ENCODE measurements around the gene EYA4.

Gene EYA4

GRCh38 chr6:133505681-133506080, 264.5 kb downstream of the EYA4 start:
- no peak for DNase-seq (ENCODE audit: low read depth, low spot score)
- no peak for TF ChIP-seq ZNF274 (IDR thresholded peaks at IDR 0.05; ENCODE audit: low read depth, low read length)
- no peak for TF ChIP-seq YY1 (IDR thresholded peaks at IDR 0.05; ENCODE audit: insufficient read depth, insufficient read length)
- no peak for TF ChIP-seq SUZ12 (IDR thresholded peaks at IDR 0.05; ENCODE audit: extremely low read depth, insufficient read depth, insufficient read length)
- no peak overlapping the region for H3K4me3 ChIP-seq (ENCODE audit: insufficient read length, low read depth)
- H3K9me3 ChIP-seq (ENCODE audit: insufficient read depth, low read length), result no peaks in the 10 kb centered on the region
- no peaks in the 10 kb centered on the region for H3K27me3 ChIP-seq (ENCODE audit: insufficient read depth, insufficient read length)
- no peak overlapping the region for H3K9ac ChIP-seq (ENCODE audit: insufficient read length, low read depth)
- H3K36me3 ChIP-seq (ENCODE audit: insufficient read depth, insufficient read length, low read length), result no peaks in the 10 kb centered on the region
- no peaks in the 10 kb centered on the region for H3K4me1 ChIP-seq (ENCODE audit: insufficient read depth, insufficient read length)

DNA sequence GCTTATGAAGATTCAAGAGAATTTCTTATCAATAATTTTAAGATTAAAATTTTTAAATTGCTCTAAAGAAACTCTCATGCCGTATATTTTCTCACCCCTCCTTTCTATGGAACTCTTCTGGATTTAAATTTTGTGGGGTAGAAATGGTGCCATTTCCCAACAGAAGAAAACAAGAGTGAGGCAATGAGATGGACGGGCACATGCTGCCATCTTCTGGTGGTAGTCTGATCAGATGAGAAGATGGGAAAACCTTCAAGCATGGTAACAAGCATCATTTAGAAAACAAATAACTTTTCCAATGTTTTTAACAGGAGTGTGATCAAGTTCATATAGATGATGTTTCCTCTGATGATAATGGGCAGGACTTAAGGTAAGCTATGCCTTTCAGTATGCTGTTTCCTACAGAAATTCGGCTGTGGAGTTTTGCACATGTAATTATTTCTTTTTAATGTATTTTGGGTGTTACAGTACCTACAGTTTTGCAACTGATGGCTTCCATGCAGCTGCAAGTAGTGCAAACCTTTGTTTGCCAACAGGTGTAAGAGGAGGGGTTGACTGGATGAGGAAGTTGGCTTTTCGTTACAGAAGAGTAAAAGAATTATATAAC, 271.4 kb downstream of the EYA4 start:
- TF ChIP-seq SUZ12 (IDR thresholded peaks at IDR 0.05; ENCODE audit: extremely low read depth, insufficient read depth, insufficient read length) (no peak), ZNF274 (IDR thresholded peaks at IDR 0.05; ENCODE audit: low read depth, low read length) (no peak), YY1 (IDR thresholded peaks at IDR 0.05; ENCODE audit: insufficient read depth, insufficient read length) (no peak)
- Histone ChIP-seq H3K9me3 (ENCODE audit: insufficient read depth, low read length) (no peaks in the 10 kb centered on the region), H3K36me3 (ENCODE audit: insufficient read depth, insufficient read length, low read length) (no peaks in the 10 kb centered on the region), H3K27me3 (ENCODE audit: insufficient read depth, insufficient read length) (no peaks in the 10 kb centered on the region), H3K4me3 (ENCODE audit: insufficient read length, low read depth) (no peak overlapping the region), H3K4me1 (ENCODE audit: insufficient read depth, insufficient read length) (no peaks in the 10 kb centered on the region), H3K9ac (ENCODE audit: insufficient read length, low read depth) (no peak overlapping the region)
- DNase-seq (ENCODE audit: low read depth, low spot score), result peak; percentile 25

DNA sequence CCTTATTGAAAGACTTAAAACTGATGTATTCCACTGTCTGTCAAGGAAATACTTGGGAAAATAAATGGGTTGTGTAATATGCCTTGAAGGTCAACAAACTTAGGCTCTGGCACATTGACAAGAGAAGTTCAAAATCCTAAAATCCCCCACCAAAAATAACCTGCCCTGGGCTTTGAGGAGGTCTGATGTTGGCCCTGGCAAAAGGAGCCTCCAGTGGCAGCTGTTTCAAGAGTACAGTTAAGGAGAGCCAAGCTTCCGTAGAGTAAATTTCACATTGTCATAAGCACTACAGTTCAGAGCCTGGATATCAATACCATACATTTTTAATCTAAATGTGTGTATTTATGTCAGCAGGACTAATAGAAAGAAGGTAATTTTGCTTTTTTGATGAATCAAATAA, 282.7 kb downstream of the EYA4 start:
- TF ChIP-seq SUZ12 (IDR thresholded peaks at IDR 0.05; ENCODE audit: extremely low read depth, insufficient read depth, insufficient read length) (no peak), YY1 (IDR thresholded peaks at IDR 0.05; ENCODE audit: insufficient read depth, insufficient read length) (no peak), ZNF274 (IDR thresholded peaks at IDR 0.05; ENCODE audit: low read depth, low read length) (no peak)

DNA sequence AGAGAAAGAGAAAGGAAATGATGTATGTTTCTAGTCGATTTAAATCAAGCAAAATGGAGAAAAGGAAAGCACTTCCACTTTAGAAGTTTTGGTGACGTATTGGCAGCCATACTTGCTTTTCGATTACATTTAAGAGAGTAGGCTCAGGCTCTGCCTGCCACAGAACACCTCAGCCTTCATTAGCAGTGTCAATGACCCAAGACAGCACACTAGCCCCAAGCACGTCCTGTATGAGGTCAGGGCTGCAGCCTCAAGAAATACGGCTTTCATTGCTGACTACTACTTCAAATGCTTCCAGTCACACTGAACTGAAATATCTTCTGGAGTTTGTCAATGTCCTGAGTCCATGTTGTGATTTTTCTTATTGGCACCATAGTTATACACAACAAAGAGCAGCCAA, 285.3 kb downstream of the EYA4 start:
- no peak overlapping the region for H3K9ac ChIP-seq (ENCODE audit: insufficient read length, low read depth)
- H3K4me1 ChIP-seq (ENCODE audit: insufficient read depth, insufficient read length), result no peaks in the 10 kb centered on the region
- TF ChIP-seq YY1 (IDR thresholded peaks at IDR 0.05; ENCODE audit: insufficient read depth, insufficient read length) (no peak), ZNF274 (IDR thresholded peaks at IDR 0.05; ENCODE audit: low read depth, low read length) (no peak), SUZ12 (IDR thresholded peaks at IDR 0.05; ENCODE audit: extremely low read depth, insufficient read depth, insufficient read length) (no peak)
- H3K36me3 ChIP-seq (ENCODE audit: insufficient read depth, insufficient read length, low read length), result no peaks in the 10 kb centered on the region
- no peaks in the 10 kb centered on the region for H3K27me3 ChIP-seq (ENCODE audit: insufficient read depth, insufficient read length)
- H3K4me3 ChIP-seq (ENCODE audit: insufficient read length, low read depth), result no peak overlapping the region
- DNase-seq (ENCODE audit: low read depth, low spot score), result no peak
- H3K9me3 ChIP-seq (ENCODE audit: insufficient read depth, low read length), result no peaks in the 10 kb centered on the region

More for the DNA sequence above, 282.7 kb downstream of the EYA4 start:
- H3K4me3 ChIP-seq (ENCODE audit: insufficient read length, low read depth), result no peak overlapping the region
- no peaks in the 10 kb centered on the region for H3K9me3 ChIP-seq (ENCODE audit: insufficient read depth, low read length)
- H3K9ac ChIP-seq (ENCODE audit: insufficient read length, low read depth), result no peak overlapping the region
- H3K27me3 ChIP-seq (ENCODE audit: insufficient read depth, insufficient read length), result no peaks in the 10 kb centered on the region
- no peaks in the 10 kb centered on the region for H3K36me3 ChIP-seq (ENCODE audit: insufficient read depth, insufficient read length, low read length)
- no peak for DNase-seq (ENCODE audit: low read depth, low spot score)
- H3K4me1 ChIP-seq (ENCODE audit: insufficient read depth, insufficient read length), result no peaks in the 10 kb centered on the region

GRCh38 chr6:133528566-133528965, 287.4 kb downstream of the EYA4 start:
- Histone ChIP-seq H3K9ac (ENCODE audit: insufficient read length, low read depth) (no peak overlapping the region), H3K4me1 (ENCODE audit: insufficient read depth, insufficient read length) (no peaks in the 10 kb centered on the region), H3K27me3 (ENCODE audit: insufficient read depth, insufficient read length) (no peaks in the 10 kb centered on the region), H3K36me3 (ENCODE audit: insufficient read depth, insufficient read length, low read length) (no peaks in the 10 kb centered on the region), H3K9me3 (ENCODE audit: insufficient read depth, low read length) (no peaks in the 10 kb centered on the region), H3K4me3 (ENCODE audit: insufficient read length, low read depth) (no peak overlapping the region)
- no peak for DNase-seq (ENCODE audit: low read depth, low spot score)
- TF ChIP-seq ZNF274 (IDR thresholded peaks at IDR 0.05; ENCODE audit: low read depth, low read length), result no peak
- no peak for TF ChIP-seq YY1 (IDR thresholded peaks at IDR 0.05; ENCODE audit: insufficient read depth, insufficient read length)
- TF ChIP-seq SUZ12 (IDR thresholded peaks at IDR 0.05; ENCODE audit: extremely low read depth, insufficient read depth, insufficient read length), result no peak

- no peaks in the 10 kb centered on the region for H3K9me3 ChIP-seq (ENCODE audit: insufficient read depth, low read length)
- DNase-seq (ENCODE audit: low read depth, low spot score), result no peak
- H3K9ac ChIP-seq (ENCODE audit: insufficient read length, low read depth), result no peak overlapping the region
- no peaks in the 10 kb centered on the region for H3K36me3 ChIP-seq (ENCODE audit: insufficient read depth, insufficient read length, low read length)
- no peaks in the 10 kb centered on the region for H3K4me1 ChIP-seq (ENCODE audit: insufficient read depth, insufficient read length)
- TF ChIP-seq YY1 (IDR thresholded peaks at IDR 0.05; ENCODE audit: insufficient read depth, insufficient read length) (no peak), SUZ12 (IDR thresholded peaks at IDR 0.05; ENCODE audit: extremely low read depth, insufficient read depth, insufficient read length) (no peak), ZNF274 (IDR thresholded peaks at IDR 0.05; ENCODE audit: low read depth, low read length) (no peak)
- no peaks in the 10 kb centered on the region for H3K27me3 ChIP-seq (ENCODE audit: insufficient read depth, insufficient read length)
- no peak overlapping the region for H3K4me3 ChIP-seq (ENCODE audit: insufficient read length, low read depth)
These were observed 291.8 kb downstream of the EYA4 start for GRCh38 chr6:133532908-133533307.

DNA sequence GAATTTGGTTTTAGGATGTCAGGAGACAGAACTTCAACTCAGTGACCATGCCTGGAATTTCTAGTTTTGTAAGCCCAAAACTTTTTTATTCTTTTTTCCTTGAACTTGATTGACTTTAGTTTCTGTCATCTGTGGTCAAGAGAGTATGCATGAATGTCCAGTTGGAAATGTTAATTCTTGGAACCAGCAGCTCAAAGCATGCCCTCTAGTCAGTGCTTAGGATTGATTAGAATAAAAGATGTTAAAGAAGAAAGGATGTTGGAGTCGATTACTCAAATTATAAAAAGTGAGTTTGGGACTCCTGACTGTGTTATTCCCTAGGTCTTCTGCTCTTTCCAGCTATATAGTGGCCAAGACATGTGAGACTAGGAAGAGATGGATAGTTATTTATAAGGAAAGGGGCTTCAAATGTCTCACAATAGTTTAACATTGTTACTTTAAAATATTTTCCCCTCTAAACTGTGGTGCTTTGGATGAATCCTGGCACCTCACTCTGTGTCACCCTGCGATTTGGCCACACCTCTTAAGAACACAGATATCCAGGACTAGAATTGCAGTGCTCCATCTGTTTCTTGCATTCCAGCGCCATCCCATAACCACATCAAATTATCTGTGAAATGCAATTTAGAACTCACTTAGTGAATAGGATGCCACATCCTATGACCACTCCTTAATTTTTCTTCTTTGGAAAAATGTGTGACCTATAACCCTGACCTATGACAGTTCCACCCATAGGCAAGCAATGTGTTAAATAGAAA, 298.5 kb downstream of the EYA4 start:
- Histone ChIP-seq H3K4me3 (ENCODE audit: insufficient read length, low read depth) (no peak overlapping the region), H3K4me1 (ENCODE audit: insufficient read depth, insufficient read length) (no peaks in the 10 kb centered on the region), H3K9ac (ENCODE audit: insufficient read length, low read depth) (no peak overlapping the region), H3K9me3 (ENCODE audit: insufficient read depth, low read length) (no peaks in the 10 kb centered on the region), H3K36me3 (ENCODE audit: insufficient read depth, insufficient read length, low read length) (no peaks in the 10 kb centered on the region), H3K27me3 (ENCODE audit: insufficient read depth, insufficient read length) (no peaks in the 10 kb centered on the region)
- no peak for DNase-seq (ENCODE audit: low read depth, low spot score)
- TF ChIP-seq SUZ12 (IDR thresholded peaks at IDR 0.05; ENCODE audit: extremely low read depth, insufficient read depth, insufficient read length), result no peak
- no peak for TF ChIP-seq YY1 (IDR thresholded peaks at IDR 0.05; ENCODE audit: insufficient read depth, insufficient read length)
- no peak for TF ChIP-seq ZNF274 (IDR thresholded peaks at IDR 0.05; ENCODE audit: low read depth, low read length)

Data from NT2/D1 (cell line).